ENCODE measurements around the gene RSU1. TPM values are rescaled to one million over a fixed set of nuclear protein-coding genes. Genes with fewer than 3 reads are reported as not detected.

The RSU1 gene
- total and polyA plus RNA-seq, 2 of the 13 experiments (the other 11 are each of a cell fraction or from before 2014, with no cell fraction given): 32.3 to 35.1 TPM

- TF ChIP-seq, protein P1, sequence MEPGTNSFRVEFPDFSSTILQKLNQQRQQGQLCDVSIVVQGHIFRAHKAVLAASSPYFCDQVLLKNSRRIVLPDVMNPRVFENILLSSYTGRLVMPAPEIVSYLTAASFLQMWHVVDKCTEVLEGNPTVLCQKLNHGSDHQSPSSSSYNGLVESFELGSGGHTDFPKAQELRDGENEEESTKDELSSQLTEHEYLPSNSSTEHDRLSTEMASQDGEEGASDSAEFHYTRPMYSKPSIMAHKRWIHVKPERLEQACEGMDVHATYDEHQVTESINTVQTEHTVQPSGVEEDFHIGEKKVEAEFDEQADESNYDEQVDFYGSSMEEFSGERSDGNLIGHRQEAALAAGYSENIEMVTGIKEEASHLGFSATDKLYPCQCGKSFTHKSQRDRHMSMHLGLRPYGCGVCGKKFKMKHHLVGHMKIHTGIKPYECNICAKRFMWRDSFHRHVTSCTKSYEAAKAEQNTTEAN (CRISPR knock-in tag; conservative IDR thresholded peaks at IDR 0.05): no peak
- TF ChIP-seq, protein P2, sequence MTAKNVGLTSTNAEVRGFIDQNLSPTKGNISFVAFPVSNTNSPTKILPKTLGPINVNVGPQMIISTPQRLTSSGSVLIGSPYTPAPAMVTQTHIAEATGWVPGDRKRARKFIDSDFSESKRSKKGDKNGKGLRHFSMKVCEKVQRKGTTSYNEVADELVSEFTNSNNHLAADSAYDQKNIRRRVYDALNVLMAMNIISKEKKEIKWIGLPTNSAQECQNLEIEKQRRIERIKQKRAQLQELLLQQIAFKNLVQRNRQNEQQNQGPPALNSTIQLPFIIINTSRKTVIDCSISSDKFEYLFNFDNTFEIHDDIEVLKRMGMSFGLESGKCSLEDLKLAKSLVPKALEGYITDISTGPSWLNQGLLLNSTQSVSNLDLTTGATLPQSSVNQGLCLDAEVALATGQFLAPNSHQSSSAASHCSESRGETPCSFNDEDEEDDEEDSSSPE (CRISPR knock-in tag; IDR thresholded peaks at IDR 0.05): no peak
- TF ChIP-seq ZSCAN30 (CRISPR knock-in tag; IDR thresholded peaks at IDR 0.05): no peak
- TF ChIP-seq SUZ12 (IDR thresholded peaks at IDR 0.05; ENCODE audit: low read depth, low read length): no peak
- TF ChIP-seq KDM1A (CRISPR knock-in tag; IDR thresholded peaks at IDR 0.05): no peak
- no peak for TF ChIP-seq SMARCE1 (IDR thresholded peaks at IDR 0.05; ENCODE audit: borderline replicate concordance)
These were observed 29.1 kb downstream of the RSU1 start (continued) for GRCh38 chr10:16788125-16788524.

DNA sequence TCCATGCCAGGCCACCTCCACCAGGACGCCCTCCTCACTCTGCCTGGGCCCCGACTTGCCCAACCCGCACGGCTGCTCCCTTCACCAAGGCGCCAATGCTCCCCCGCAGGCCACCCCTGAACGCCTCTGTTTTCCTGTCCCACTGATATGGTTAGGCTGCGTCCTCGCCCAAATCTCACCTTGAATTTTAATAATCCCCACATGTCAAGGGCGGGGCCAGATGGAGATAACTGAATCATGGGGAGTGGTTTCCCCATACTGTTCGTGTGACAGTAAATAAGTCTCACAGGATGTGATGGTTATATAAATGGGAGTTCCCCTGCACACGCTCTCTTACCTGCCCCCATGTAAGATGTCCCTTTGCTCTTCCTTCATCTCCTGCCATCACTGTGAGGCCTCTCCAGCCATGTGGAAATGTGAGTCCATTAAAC lies 29.8 kb downstream of the RSU1 start:
- Histone ChIP-seq H3K4me1 (ENCODE audit: insufficient read depth, low read length) (peaks cover 6% of the 10 kb centered on the region; the same call in 1 of the 2 replicates), H3K79me2 (ENCODE audit: insufficient read depth, low read length) (no peaks in the 10 kb centered on the region), H3K4me2 (ENCODE audit: low read depth, low read length) (no peak overlapping the region), H3K4me3 (replicated peaks in 1 of 3; ENCODE audit: insufficient read depth in 1 of 3, low read depth in 2 of 3, low read length in 3 of 3) (no peak overlapping the region), H3K9ac (ENCODE audit: insufficient read depth, low read depth, low read length) (no peak overlapping the region), H3K9me3 (ENCODE audit: low read length) (no peaks in the 10 kb centered on the region), H3K36me3 (replicated peaks in 1 of 2; ENCODE audit: control insufficient read depth in 1 of 2, insufficient read depth in 2 of 2, low read length in 2 of 2) (no peaks in the 10 kb centered on the region; a peak in 1 of 5 replicates), H2AFZ (ENCODE audit: low read length) (no peak overlapping the region), H3K27me3 (ENCODE audit: control insufficient read depth in 1 of 2, insufficient read depth in 2 of 2, low read length in 2 of 2) (no peaks in the 10 kb centered on the region), H4K20me1 (ENCODE audit: insufficient read depth, low read length) (no peaks in the 10 kb centered on the region), H3K27ac (ENCODE audit: extremely low read length, insufficient read depth, low read length) (no peak overlapping the region)
- DNase-seq (ENCODE audit: low spot score): no peak
- intact Hi-C loops (cut with micrococcal nuclease; ENCODE audit: unreplicated experiment) (no loop called here), in situ Hi-C loops (cut with HindIII; ENCODE audit: extremely low pct_ligation_motif_present, low pct_unique_long_range_greater_than_20kb) (loop anchor here (25.0 kb wide), 2 partner anchors 675 to 900 kb away; no protein-coding TSS in a partner anchor)
- ATAC-seq: no peak
- CTCF ChIA-PET (ENCODE audit: low intra/inter-chr PET ratio, low total read pairs): no interaction called here
- no peak for FAIRE-seq
- WGBS (ENCODE audit: low lambda C conversion rate): 96% methylated on average over 12 of the region's 12 CpGs
- no TSS peak for BruUV-seq (replicated peaks)
- TF ChIP-seq SP2 (CRISPR knock-in tag; IDR thresholded peaks at IDR 0.05) (no peak), ZFP90 (CRISPR knock-in tag; IDR thresholded peaks at IDR 0.05; ENCODE audit: borderline replicate concordance) (no peak), ZNF136 (CRISPR knock-in tag; IDR thresholded peaks at IDR 0.05; ENCODE audit: low read depth) (no peak), ZC3H13 (CRISPR knock-in tag; IDR thresholded peaks at IDR 0.05) (no peak), TRIM24 (CRISPR knock-in tag; IDR thresholded peaks at IDR 0.05) (no peak)
- TF ChIP-seq, protein P3, sequence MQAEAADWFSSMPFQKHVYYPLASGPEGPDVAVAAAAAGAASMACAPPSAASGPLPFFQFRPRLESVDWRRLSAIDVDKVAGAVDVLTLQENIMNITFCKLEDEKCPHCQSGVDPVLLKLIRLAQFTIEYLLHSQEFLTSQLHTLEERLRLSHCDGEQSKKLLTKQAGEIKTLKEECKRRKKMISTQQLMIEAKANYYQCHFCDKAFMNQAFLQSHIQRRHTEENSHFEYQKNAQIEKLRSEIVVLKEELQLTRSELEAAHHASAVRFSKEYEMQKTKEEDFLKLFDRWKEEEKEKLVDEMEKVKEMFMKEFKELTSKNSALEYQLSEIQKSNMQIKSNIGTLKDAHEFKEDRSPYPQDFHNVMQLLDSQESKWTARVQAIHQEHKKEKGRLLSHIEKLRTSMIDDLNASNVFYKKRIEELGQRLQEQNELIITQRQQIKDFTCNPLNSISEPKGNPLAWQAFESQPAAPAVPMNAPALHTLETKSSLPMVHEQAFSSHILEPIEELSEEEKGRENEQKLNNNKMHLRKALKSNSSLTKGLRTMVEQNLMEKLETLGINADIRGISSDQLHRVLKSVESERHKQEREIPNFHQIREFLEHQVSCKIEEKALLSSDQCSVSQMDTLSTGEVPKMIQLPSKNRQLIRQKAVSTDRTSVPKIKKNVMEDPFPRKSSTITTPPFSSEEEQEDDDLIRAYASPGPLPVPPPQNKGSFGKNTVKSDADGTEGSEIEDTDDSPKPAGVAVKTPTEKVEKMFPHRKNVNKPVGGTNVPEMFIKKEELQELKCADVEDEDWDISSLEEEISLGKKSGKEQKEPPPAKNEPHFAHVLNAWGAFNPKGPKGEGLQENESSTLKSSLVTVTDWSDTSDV (CRISPR knock-in tag; IDR thresholded peaks at IDR 0.05): no peak
- POLR2A ChIA-PET: no interaction called here

Data from HepG2 (cell line).